Amygdala (tissue), 56 donors: ENCODE measurements around the gene UHRF2.
"Not testable (repeated sequence)": the region's sequence is repeated elsewhere in the genome, so short reads cannot be mapped to it uniquely, and the experiment has no call there.

Experiments used
- DNase-seq, 56 donors: peaks; one replicate each; lab custom pipeline; 2025; lab: John Stamatoyannopoulos, UW

Gene UHRF2

GRCh38 chr9:6428940-6429889 is 16.2 kb downstream of the UHRF2 start:
- DNase-seq = no peak

GRCh38 chr9:6431038-6431437 is 18.0 kb downstream of the UHRF2 start:
- no peak for DNase-seq

- DNase-seq = no peak
These were observed 20.4 kb downstream of the UHRF2 start for GRCh38 chr9:6433410-6433809.

DNA sequence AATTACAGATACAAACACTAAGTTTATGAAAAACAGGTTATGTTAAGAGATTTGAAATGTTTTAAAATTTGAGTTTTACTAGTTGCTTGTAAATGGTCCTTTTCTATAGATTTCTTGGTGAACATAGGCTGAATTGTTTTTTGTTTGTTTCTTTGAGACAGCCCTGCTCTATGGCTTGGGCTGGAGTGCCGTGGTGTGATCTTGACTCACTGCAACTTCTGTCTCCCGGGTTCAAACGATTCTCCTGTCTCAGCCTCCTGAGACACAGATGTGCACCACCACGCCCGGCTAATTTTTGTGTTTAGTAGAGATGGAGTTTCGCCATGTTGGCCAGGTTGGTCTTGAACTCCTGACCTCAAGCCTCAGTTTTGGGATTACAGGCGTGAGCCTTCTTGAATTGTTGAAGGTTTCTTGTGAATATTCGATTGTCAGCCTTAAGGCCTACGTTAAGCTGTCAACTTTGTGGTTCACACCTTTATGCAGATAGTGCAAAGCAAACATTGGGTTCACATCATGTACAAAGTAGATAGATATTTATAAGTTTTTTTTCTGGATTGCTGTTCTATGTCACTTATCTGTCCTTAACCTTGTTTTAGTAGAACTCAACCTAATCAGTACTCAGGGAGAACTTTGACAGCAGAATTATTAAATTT is 26.2 kb downstream of the UHRF2 start:
- no peak for DNase-seq

DNA sequence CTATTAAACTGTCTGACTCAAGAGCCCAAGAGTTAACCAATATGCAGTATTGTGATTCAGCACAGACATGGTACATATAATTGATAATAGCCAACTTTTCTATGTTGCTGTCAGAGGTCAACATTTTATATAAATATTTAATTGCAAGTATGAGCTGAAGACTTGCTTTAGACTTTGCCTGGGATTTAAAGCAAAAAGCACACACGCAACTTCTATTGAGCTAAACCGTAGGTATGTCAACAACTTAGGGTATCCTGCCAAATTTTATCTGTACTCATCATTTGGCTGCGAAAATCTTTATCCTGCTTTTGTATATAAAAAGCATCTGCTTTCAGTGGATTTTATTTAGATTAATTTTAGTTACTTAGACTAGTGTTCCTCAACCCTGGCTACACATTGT is 27.4 kb downstream of the UHRF2 start:
- DNase-seq = no peak

- no peak for DNase-seq
These were observed 28.3 kb downstream of the UHRF2 start for GRCh38 chr9:6441269-6441668.

DNA sequence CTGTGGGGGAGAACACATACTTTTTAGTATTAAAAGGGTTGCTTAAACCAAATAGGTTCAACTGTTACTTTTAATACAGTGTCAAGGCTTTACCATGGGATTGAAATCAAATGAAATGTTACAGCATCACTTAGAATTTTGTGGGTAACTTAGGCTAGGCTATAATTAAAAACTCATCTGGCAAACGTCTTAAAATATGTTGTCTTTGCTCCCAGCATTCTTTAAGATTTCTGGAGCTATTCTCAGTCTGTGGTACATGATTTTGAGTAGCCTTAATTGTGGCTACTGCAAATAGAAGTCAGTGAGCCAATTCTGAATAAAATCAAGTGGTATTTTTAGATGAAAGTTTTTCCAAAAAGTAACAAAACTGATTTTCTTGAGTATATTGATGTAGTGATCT is 30.7 kb downstream of the UHRF2 start:
- no peak for DNase-seq

DNA sequence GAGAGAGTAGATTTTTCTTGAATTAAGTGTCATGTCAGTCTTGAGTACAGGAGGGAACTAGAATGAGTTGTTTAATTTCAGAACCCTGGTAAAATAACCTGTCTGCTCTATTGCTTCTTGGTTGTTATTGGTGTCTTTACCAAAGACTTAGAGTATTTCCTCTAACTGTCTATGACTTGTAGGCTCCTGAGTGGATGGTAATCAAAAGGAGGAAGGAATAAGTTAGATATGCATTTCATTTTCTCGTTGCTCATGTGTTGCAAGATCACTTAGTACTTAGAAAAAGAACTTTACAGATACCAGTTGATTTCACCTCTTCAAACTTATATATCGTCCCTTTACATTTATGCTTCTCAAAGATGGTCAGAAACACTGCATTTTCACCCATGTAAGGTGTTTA is 31.1 kb downstream of the UHRF2 start:
- DNase-seq = no peak

DNA sequence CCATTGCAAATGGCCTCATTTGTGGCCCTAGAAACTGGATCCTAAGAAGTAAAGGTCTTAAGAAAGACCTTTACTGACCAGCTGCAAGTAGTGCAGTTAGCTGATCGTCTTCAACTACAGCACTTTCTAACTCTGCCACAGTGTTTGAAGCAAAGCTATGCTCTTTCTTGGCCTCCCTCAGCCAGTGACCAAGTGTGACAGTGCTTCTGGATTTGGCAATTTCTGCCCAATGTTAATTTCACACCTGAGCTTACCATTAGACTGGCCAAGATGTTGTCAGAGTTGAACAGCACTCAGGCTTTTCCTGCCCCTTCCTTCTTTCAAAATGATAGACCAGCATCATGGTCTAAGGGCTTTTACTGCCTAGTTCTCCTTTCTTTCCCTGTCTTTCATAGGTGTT is 36.1 kb downstream of the UHRF2 start:
- DNase-seq = no peak

- DNase-seq = no peak
These were observed 36.6 kb downstream of the UHRF2 start for GRCh38 chr9:6449645-6450044.

- no peak for DNase-seq
These were observed 37.8 kb downstream of the UHRF2 start for GRCh38 chr9:6450641-6451375.

DNA sequence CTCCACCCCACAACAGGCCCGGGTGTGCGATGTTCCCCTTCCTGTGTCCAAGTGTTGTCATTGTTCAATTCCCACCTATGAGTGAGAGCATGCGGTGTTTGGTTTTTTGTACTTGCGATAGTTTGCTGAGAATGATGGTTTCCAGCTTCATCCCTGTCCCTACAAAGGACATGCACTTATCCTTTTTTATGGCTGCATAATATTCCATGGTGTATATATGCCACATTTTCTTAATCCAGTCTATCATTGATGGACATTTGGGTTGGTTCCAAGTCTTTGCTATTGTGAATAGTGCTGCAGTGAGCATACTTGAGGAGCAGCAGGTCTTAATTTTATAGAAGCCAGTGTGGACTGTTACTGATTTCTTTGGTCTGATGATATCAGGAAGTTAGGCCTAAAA is 42.3 kb downstream of the UHRF2 start:
- not testable (repeated sequence) for DNase-seq

DNA sequence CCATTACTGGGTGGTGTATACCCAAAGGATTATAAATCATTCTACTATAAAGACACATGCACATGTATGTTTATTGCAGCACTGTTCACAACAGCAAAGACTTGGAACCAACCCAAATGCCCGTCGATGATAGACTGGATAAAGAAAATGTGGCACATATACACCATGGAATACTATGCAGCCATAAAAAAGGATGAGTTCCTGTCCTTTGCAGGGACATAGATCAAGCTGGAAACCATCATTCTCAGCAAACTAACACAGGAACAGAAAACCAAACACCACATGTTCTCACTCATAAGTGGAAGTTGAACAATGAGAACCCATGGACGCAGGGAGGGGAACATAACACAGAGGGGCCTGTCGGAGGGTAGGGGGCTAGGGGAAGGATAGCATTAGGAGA is 45.7 kb downstream of the UHRF2 start:
- DNase-seq = not testable (repeated sequence)

GRCh38 chr9:6459718-6460117 is 46.7 kb downstream of the UHRF2 start:
- DNase-seq = no peak

DNA sequence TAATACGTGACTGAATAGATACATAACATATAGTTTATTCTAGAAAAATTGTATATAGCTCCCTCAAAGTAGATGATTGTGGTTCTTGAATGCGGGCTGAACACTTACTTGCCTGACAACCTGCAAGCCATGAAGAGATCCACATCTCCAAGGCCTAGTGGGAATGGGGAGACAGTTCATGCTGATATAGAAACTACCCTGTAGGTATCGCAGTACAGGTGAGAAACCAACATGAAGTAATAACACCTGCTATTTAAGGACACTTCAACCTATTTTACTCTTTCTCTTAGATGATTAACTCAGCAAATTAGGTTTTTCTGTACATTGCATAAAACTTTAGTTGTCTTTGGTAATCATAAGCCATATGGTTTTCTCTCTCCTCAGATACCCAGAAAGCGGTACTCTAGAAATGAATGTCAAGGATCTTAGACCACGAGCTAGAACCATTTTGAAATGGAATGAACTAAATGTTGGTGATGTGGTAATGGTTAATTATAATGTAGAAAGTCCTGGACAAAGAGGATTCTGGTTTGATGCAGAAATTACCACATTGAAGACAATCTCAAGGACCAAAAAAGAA is 47.3 kb downstream of the UHRF2 start:
- no peak for DNase-seq

DNA sequence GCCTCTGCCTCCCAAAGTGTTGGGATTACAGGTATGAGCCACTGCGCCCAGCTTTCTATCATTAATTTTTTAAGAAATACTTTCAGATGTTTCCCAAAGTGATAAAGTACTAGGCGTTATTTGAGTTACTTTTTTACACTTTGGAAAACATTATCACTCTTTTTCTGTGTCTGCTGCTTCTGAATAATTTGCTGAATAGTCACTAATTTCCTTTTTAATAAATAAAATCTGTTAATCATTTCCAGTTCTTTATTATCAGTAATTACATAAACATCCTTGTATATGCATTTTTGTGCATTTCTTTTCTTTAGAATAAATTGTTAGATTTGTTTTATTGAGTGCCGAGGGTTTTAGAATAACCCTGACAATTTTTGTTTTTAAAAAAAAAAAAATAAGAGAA is 48.6 kb downstream of the UHRF2 start:
- no peak for DNase-seq

DNA sequence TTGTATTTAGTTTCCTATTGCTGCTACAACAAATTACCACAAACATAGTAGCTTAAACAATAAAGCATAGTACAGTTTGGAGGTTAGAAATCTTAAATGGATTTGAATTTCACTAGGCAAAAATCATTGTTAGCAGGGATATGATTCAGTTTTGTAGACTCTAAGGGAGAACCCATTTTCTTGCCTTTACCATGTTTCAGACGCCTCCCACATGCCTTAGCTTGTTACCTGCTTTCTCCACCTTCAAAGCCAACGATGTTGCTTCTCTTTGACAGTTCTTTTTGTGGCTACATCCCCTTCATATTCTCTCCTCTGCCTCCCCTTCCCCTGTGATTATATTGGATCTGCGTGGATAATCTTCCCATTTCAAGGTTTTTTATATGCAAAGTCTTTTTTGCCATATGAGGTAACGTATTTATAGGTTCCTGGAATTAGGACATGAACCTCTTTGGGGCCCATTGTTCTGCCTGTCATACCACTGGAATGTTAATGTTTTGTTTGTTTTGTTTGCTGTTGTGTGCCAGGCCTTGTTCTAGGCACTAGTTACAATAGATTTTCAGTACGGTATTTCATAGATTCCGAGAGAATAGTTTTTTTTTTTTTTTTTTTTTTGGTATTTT is 54.1 kb downstream of the UHRF2 start:
- peak in 1 of 56 donors; percentile 5 for DNase-seq

DNA sequence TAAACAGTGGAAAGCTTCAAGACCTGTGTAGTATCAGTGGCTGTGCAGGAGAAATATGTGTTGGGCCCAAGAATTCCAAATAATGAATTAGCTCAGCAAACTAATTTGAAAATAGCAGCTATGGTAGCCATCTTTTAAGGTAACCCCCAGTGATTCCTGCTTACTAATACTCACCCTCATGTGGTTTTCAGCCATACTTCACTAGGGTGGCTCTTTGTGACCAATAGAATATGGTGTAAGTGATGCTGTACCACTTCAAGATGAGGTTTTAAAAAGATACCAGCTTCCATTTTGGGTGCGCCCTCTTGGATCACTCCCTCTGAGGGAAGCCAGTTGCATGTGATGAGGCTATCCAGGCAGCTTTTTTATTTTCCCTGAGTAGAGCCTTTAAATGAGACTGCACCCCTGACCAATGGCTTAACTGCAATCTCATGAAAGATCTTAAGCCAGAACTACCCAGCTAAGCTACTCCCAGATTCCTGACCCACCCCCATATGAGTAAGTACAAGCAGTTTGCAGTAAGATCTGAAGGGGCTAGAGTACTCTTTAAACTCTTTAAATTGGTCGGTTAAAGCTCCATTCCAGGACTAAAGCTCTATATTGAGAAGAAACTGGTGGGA is 58.3 kb downstream of the UHRF2 start:
- no peak for DNase-seq

GRCh38 chr9:6473151-6473550 is 60.2 kb downstream of the UHRF2 start:
- no peak for DNase-seq

- DNase-seq = no peak
These were observed 67.0 kb downstream of the UHRF2 start for GRCh38 chr9:6479959-6480358.
